Measurements from ENCODE around the gene PPM1E. TPM values are rescaled to one million over a fixed set of nuclear protein-coding genes. Genes with fewer than 3 reads are reported as not detected.
A peak's percentile ranks its signal among the peaks of the same experiment; 100 is the strongest.

The PPM1E gene
- total and polyA plus RNA-seq, 2 of the 8 experiments (the other 6 are each of a cell fraction or from before 2014, with no cell fraction given), result 5.0 to 10.4 TPM

DNA sequence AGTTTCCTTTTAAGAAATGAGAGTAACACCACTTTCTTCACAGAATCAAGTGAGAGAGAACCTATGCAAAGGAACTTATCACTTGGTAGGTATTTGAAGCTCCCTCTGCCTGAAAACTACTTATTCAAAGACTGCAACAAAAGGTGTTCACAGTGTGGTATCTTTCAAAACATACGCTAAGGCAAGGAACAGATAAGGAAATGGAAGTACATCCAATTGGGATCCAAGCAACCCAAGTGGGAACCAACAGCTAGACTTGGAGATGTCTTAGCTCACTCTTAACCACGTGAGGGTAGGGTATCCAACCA, 431 bp upstream of the PPM1E start:
- H3K27me3 ChIP-seq (replicated peaks in 1 of 4; ENCODE audit: control insufficient read depth in 3 of 4, extremely low read depth in 1 of 4, insufficient read depth in 3 of 4, low read length in 3 of 4), result peaks cover 0 to 7% (median 0%) of the 10 kb centered on the region in 4 experiments; a peak in 3 of 7 replicates
- H3K14ac ChIP-seq (ENCODE audit: insufficient read length), result no peak overlapping the region
- H3K23ac ChIP-seq (ENCODE audit: insufficient read length), result no peak overlapping the region
- H2BK12ac ChIP-seq (ENCODE audit: low read depth, low read length), result no peak overlapping the region
- no peak for DNase-seq (ENCODE audit: low read depth in 1 of 2, low spot score in 2 of 2)
- no peak overlapping the region for H3K18ac ChIP-seq (ENCODE audit: extremely low read depth, low read length)
- H3K79me2 ChIP-seq (ENCODE audit: control insufficient read depth in 1 of 2, insufficient read depth in 2 of 2, low read length in 2 of 2), result 0 out of 4 replicates have a peak, but pooled peaks cover 0 to 11% of the 10 kb centered on the region in 2 experiments
- no peak overlapping the region for H2AK5ac ChIP-seq (ENCODE audit: low read depth, low read length)
- H4K20me1 ChIP-seq (replicated peaks in 1 of 2; ENCODE audit: control insufficient read depth in 1 of 2, insufficient read depth in 2 of 2, low read length in 2 of 2), result no peaks in the 10 kb centered on the region
- no peaks in the 10 kb centered on the region for H3K9me3 ChIP-seq (ENCODE audit: insufficient read depth in 2 of 2, low read depth in 1 of 2, low read length in 1 of 2)
- H3K23me2 ChIP-seq (ENCODE audit: low read depth, low read length), result peaks cover 2% of the 10 kb centered on the region; the same call in 1 of the 2 replicates
- H2BK5ac ChIP-seq (ENCODE audit: low read depth, low read length), result no peak overlapping the region
- H3K4ac ChIP-seq (replicated peaks; ENCODE audit: insufficient read length, low read depth, low read length), result no peak overlapping the region
- ChIA-PET POLR2A (ENCODE audit: partially characterized antibody) (interaction anchor here (0.5 to 2.3 kb wide), 4 partner anchors 95 to 274 kb away, joined by 3 to 14 read pairs (median 3); no protein-coding TSS in a partner anchor), CTCF (ENCODE audit: partially characterized antibody) (interaction anchor here (0.9 to 1.0 kb wide), 2 partner anchors 214 to 286 kb away, joined by 3 read pairs; no protein-coding TSS in a partner anchor)
- H3K9ac ChIP-seq (replicated peaks in 1 of 4; ENCODE audit: extremely low read depth in 1 of 4, low read depth in 3 of 4, low read length in 3 of 4), result no peak overlapping the region
- H3K36me3 ChIP-seq (ENCODE audit: control insufficient read depth in 2 of 4, insufficient read depth in 4 of 4, low read length in 3 of 4), result no peaks in the 10 kb centered on the region
- H2AFZ ChIP-seq (ENCODE audit: low read length), result peak overlapping the region; percentile 47; the same call in 1 of the 2 replicates
- FAIRE-seq, result no peak
- no peak overlapping the region for H4K8ac ChIP-seq (ENCODE audit: extremely low read depth, insufficient read depth, low read length)
- peak overlapping the region; percentile 57 to 88 for H3K4me2 ChIP-seq (ENCODE audit: insufficient read depth in 1 of 2, low read depth in 2 of 2, low read length in 2 of 2)
- H2BK15ac ChIP-seq (ENCODE audit: low read length), result no peak overlapping the region
- no peaks in the 10 kb centered on the region for H3K79me1 ChIP-seq (ENCODE audit: low read depth, low read length)
- H4K5ac ChIP-seq (ENCODE audit: insufficient read length, low read depth, low read length), result no peak overlapping the region
- no peak overlapping the region for H3K56ac ChIP-seq (replicated peaks; ENCODE audit: insufficient read length, low read depth, low read length)
- TF ChIP-seq SRF (IDR thresholded peaks at IDR 0.05; ENCODE audit: low read depth, low read length), result no peak
- H4K91ac ChIP-seq (replicated peaks; ENCODE audit: insufficient read length, low read length), result no peak overlapping the region
- WGBS, 2 experiments (ENCODE audit: extremely low coverage in 1 of 2, insufficient coverage in 1 of 2, insufficient read length in 1 of 2, insufficient replicate concordance in 2 of 2, low coverage in 1 of 2, low lambda C conversion rate in 2 of 2, missing lambda C conversion rate in 1 of 2), result 40% methylated on average over 2 of the region's 2 CpGs; no CpG with 5 or more reads in 1 of the 2 experiments
- H3K27ac ChIP-seq (ENCODE audit: low read depth, low read length), result no peak overlapping the region
- no peak overlapping the region for H2BK120ac ChIP-seq (replicated peaks; ENCODE audit: low read depth, low read length)
- peak overlapping the region; percentile 28 to 94 (median 50) for H3K4me3 ChIP-seq (ENCODE audit: extremely low read depth in 1 of 4, insufficient read depth in 2 of 4, low read depth in 3 of 4, low read length in 4 of 4)
- no peak overlapping the region for H2BK20ac ChIP-seq (ENCODE audit: low read length)
- no peaks in the 10 kb centered on the region; a peak in 1 of 7 replicates for H3K4me1 ChIP-seq (replicated peaks in 1 of 4; ENCODE audit: control insufficient read depth in 3 of 4, insufficient read depth in 4 of 4, low read length in 3 of 4)

Data from H1 (cell line).